Pancreas (tissue), 10 donors: ENCODE measurements around the gene NKX1-1. TPM values are rescaled to one million over a fixed set of nuclear protein-coding genes. Genes with fewer than 3 reads are reported as not detected.

Experiments
- ATAC-seq, 4 donors: fragments of 200-7000 bp; cut with Tn5 transposase; one replicate each; pipeline versions ENCODE4 v1.8.0 to v1.9.1; 2020; ENCODE audit warnings: mild to moderate bottlenecking in 4 of 4, moderate library complexity in 4 of 4
- DNase-seq, 6 donors: peaks; one replicate each; pipeline ENCODE4 v3.0.0-alpha.2; 2020
- FAIRE-seq: peaks from 2 replicates; lab custom pipeline; 2012; peaks lifted over from hg19 to GRCh38; lab: Jason Lieb, UNC
- H3K27ac ChIP-seq, 4 donors: fragments of 200-600 bp; sonication (generic); 1 replicate in 3 of 4; 2 replicates in 1 of 4; pipeline versions ENCODE4 v1.5.0 to v1.8.0; 2020
- H3K27me3 ChIP-seq, 4 donors: fragments of 200-600 bp; one replicate each; pipeline ENCODE4 v1.8.0; 2021
- H3K36me3 ChIP-seq, 3 donors: fragments of 200-600 bp; sonication (generic) in 1 of 3; one replicate each; pipeline versions ENCODE4 v1.5.0 to v1.8.0; 2020 to 2021
- H3K4me1 ChIP-seq, 3 donors: fragments of 200-600 bp; one replicate each; pipeline ENCODE4 v1.8.0; 2021
- H3K4me3 ChIP-seq, 4 donors: fragments of 200-600 bp; sonication (generic) in 2 of 4; one replicate each; pipeline versions ENCODE4 v1.5.0 to v1.8.0; 2020 to 2021
- H3K9me3 ChIP-seq, 4 donors: fragments of 200-600 bp; one replicate each; pipeline ENCODE4 v1.8.0; 2021
- WGBS, 2 donors: extraction: QIAGEN DNeasy Blood & Tissue Kit; methylation state at CpG; one replicate each; pipeline ENCODE4 v1.1.7; 2013; 5-methylcytosine and 5-hydroxymethylcytosine counted together
- intact Hi-C, 3 donors: fragments of 100-400 bp; cut with DNase I; formaldehyde crosslinking; loops; one replicate each; pipeline versions ENCODE4 v1.11.1 to v1.14.2; 2022
- polyA plus RNA-seq, 2 donors: library from polyadenylated mRNA; stranded (reverse); fragments of 200-250 nt; gene quantifications; one replicate each; pipeline ENCODE4 v1.2.3, GENCODE V29; 2013
- total RNA-seq, 6 donors: library from RNA; stranded (reverse); fragmentation: NEBNext Ultra II Directional in 4 of 6; extraction: Animal tissue kit (Norgen Biotek cat#: 25700) in 4 of 6; gene quantifications; one replicate each; pipeline versions ENCODE4 v1.2.1 to v1.2.4, GENCODE V29; 2021 to 2023
- TF ChIP-seq, protein P1 (sequence below), 4 donors: fragments of 200-600 bp; sonication (generic) in 3 of 4; IDR thresholded peaks; one replicate each; pipeline versions ENCODE4 v1.5.0 to v1.8.0; 2021; ENCODE audit warnings: antibody characterized with exemption in 4 of 4
- donor health status: healthy with polysubstance abuse.
- donor health status: DM: no; HTN: no; CAD: no; lungs with moderate emphysema.
- donor health status: DM: no; HTN: no; CAD: no.
- donor health status: control.
- donor health status: control.
- donor health status: Bipolar disorder and iron deficiency.
- donor health status: DM: yes; HTN: yes; CAD: no.
- donor health status: DM: no; HTN: no; CAD: no.
- donor health status: DM: no; HTN: no; CAD: no.
- donor health status: DM: yes; HTN: yes; CAD: no.

The NKX1-1 gene
- total and polyA plus RNA-seq, 8 donors, result not detected

DNA sequence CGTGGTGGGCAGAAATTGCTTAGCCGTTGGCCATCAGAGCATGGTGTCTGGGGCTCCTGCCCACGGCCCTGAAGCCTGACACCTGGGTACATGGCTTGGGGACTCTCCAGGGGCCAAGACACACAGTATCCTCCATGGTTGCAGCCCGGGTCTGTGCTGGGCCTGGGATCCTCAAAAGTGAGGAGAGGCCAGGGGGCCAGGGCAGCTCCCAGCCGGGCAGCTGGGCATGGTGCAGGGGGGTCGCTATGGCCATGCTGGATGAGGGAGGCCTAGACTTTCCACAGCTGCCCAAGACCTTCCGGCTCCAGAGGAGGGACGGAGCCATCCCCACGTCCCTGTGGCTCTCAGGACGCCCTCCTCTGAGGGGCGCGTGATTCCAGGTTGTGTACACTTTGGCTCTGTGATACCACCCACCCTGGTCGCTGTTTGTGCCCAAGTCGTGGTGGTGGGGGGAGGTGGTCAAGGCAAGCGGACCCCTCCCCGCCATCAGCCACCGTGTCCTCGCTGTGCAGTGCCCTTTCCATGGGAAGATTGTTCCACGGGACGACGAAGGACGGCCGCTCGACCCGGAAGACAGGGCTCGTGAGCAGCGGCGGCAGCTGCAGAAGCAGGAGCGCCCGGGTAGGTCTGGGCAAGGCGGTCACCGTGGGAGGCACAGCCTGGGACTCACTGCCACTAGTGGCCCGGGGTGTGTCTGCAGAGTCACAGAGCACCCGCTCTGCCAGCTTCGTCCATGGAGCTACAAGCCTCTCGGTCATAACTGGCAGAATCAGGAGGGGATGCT lies 25.7 kb downstream of the NKX1-1 start:
- Histone ChIP-seq H3K27ac (no peak overlapping the region), H3K27me3 (no peaks in the 10 kb centered on the region), H3K9me3 (no peaks in the 10 kb centered on the region), H3K36me3 (peaks cover 0 to 6% (median 0%) of the 10 kb centered on the region in 3 donors), H3K4me1 (no peaks in the 10 kb centered on the region), H3K4me3 (no peak overlapping the region)
- no peak for ATAC-seq
- no peak for FAIRE-seq
- TF ChIP-seq, protein P1, sequence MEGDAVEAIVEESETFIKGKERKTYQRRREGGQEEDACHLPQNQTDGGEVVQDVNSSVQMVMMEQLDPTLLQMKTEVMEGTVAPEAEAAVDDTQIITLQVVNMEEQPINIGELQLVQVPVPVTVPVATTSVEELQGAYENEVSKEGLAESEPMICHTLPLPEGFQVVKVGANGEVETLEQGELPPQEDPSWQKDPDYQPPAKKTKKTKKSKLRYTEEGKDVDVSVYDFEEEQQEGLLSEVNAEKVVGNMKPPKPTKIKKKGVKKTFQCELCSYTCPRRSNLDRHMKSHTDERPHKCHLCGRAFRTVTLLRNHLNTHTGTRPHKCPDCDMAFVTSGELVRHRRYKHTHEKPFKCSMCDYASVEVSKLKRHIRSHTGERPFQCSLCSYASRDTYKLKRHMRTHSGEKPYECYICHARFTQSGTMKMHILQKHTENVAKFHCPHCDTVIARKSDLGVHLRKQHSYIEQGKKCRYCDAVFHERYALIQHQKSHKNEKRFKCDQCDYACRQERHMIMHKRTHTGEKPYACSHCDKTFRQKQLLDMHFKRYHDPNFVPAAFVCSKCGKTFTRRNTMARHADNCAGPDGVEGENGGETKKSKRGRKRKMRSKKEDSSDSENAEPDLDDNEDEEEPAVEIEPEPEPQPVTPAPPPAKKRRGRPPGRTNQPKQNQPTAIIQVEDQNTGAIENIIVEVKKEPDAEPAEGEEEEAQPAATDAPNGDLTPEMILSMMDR (IDR thresholded peaks at IDR 0.05), result no peak
- intact Hi-C loops, result no loop called here
- DNase-seq, result peak in 3 of 6 donors; percentile 18 to 66 (median 49)
- 91 to 94% methylated on average over 36 of the region's 36 CpGs for WGBS, 2 donors

DNA sequence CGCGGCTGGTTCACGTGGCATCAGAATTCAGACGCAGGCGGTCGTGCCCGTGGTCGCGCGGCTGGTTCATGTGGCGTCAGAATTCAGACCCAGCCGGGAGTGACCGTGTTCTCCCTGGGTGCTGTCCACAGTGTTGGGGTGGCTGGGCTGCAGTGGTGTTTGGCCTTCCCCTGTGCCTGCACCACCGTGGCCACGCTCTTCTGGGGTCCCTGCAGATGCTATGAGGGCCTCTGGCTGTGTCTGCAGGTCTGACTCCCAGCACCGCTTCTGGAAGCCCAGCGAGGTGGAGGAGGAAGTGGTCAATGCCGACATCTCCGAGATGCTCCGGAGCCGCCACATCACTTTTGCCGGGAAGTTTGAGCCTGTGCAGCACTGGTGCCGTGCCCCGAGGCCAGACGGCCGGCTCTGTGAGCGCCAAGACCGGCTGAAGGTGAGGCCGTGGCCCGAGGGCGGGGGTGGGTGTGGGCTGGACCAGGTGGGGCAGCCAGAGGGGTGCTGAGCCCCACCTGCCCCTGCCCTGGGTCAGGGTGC lies 26.4 kb downstream of the NKX1-1 start:
- Histone ChIP-seq H3K27me3 (no peaks in the 10 kb centered on the region), H3K27ac (no peak overlapping the region), H3K9me3 (no peaks in the 10 kb centered on the region), H3K4me3 (no peak overlapping the region), H3K4me1 (no peaks in the 10 kb centered on the region), H3K36me3 (peaks cover 0 to 8% (median 0%) of the 10 kb centered on the region in 3 donors)
- WGBS, 2 donors, result 80 to 92% methylated on average over 24 to 27 of the region's 31 CpGs
- intact Hi-C loops, result no loop called here
- peak in 3 of 6 donors; percentile 27 to 62 (median 49) for DNase-seq
- FAIRE-seq, result no peak
- peak in 1 of 4 donors; percentile 7 for ATAC-seq
- TF ChIP-seq, protein P1 (IDR thresholded peaks at IDR 0.05), result no peak

DNA sequence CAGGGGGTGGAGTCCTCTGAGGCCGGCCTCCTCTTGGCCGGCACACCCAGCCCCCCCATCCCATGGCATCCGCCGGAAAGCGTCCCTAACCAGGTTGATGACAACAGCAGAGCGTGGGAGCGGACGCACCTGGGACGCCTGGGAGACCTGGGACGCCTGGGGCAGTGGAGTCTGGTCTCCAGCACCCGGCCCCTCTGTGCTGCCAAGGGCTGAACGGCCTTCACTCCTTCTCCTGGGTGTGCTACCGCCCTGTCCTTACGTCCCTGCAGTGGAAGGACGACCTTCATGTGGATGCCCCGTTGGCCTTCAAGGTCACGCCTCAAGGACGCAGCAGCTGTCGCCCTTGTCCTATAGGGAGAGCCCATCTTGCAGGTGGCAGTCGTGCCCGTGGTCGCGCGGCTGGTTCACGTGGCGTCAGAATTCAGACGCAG lies 26.9 kb downstream of the NKX1-1 start:
- WGBS, 2 donors, result 37 to 38% methylated on average over 26 to 27 of the region's 27 CpGs
- H3K4me1 ChIP-seq, result no peaks in the 10 kb centered on the region
- H3K4me3 ChIP-seq, result no peak overlapping the region
- H3K27ac ChIP-seq, result peak overlapping the region in 1 of 4 donors; percentile 35
- FAIRE-seq, result no peak
- H3K36me3 ChIP-seq, result peaks cover 0 to 8% (median 0%) of the 10 kb centered on the region in 3 donors
- DNase-seq, result peak; percentile 74 to 93 (median 86)
- no peaks in the 10 kb centered on the region for H3K9me3 ChIP-seq
- peak; percentile 67 to 88 (median 84) for ATAC-seq
- TF ChIP-seq, protein P1 (IDR thresholded peaks at IDR 0.05), result no peak
- H3K27me3 ChIP-seq, result no peaks in the 10 kb centered on the region
- intact Hi-C loops, result no loop called here

DNA sequence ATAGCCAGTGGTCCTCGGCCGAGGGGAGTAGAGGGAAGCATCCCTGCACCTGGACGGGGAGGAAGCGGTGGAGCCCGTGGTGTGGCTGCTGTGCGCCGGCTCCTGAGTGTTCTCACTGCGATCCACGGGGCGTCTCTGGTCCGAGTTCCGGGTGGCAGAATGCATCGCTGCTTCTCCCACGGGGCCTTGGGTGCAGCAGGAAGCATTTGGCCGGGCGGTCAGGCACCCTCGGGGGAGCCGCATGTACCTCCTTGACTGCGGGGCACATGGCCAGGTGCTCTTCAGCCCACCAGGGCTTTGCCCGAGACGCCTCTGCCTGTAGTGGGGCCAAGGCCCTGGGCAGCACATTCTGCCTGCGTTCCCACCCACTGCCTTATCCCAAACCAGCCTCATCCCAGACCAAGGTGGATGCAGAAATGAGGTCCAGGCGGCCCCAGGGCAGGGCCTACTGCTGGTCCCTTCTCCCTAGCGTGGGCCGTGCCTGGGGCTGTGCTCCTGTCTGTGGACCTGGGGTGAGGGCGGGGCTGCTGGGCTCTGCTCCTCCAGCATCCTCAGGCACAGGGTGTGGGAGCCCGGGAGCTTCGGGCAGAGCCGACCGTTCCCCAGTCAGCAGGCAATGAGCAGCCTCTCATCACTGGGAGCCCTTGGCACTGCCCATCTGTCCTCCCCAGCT lies 27.5 kb downstream of the NKX1-1 start:
- Histone ChIP-seq H3K27ac (no peak overlapping the region), H3K4me3 (no peak overlapping the region), H3K9me3 (no peaks in the 10 kb centered on the region), H3K36me3 (peaks cover 0 to 8% (median 0%) of the 10 kb centered on the region in 3 donors), H3K4me1 (no peaks in the 10 kb centered on the region), H3K27me3 (no peaks in the 10 kb centered on the region)
- intact Hi-C loops, result no loop called here
- ATAC-seq (no peak), FAIRE-seq (no peak), DNase-seq (peak in 3 of 6 donors; percentile 23 to 79 (median 53))
- TF ChIP-seq, protein P1 (IDR thresholded peaks at IDR 0.05), result no peak
- WGBS, 2 donors, result 89 to 93% methylated on average over 28 to 30 of the region's 30 CpGs
